Stimulated activated CD4-positive, alpha-beta T cell treated with anti-CD3 and anti-CD28 coated beads, Interleukin-1b, Interleukin-23, amount 100 ng/mL, for 24 hours (primary cell): Measurements from ENCODE around the gene ASCC3.
"Not testable (repeated sequence)": the region's sequence is repeated elsewhere in the genome, so short reads cannot be mapped to it uniquely, and the experiment has no call there.

Experiments used
- DNase-seq, 4 experiments: peaks; one replicate each; pipeline ENCODE4 v3.0.0-alpha.2; 2020; ENCODE audit warnings: low read depth in 4 of 4, low spot score in 1 of 4

Gene ASCC3

DNA sequence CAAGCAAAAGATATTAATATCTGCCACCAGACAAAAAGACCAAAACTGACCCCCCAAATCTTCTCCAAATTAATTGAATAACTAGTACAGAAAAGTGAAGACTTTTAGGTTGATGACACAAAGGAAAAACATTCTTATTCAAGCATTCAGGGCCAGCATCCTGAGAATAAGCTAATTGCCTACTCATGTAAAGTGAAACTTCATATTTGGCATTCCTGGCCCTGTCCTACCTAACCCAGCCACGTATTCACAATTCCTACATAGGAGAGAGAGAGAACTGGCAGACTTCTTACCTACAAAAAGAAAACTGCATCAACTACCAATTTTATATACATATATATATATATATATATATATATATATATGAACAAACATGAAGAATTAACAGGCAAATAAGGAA lies 4.9 kb upstream of the ASCC3 start:
- no peak for DNase-seq

- no peak for DNase-seq
These were observed 2.2 kb upstream of the ASCC3 start for GRCh38 chr6:100883347-100883746.

DNA sequence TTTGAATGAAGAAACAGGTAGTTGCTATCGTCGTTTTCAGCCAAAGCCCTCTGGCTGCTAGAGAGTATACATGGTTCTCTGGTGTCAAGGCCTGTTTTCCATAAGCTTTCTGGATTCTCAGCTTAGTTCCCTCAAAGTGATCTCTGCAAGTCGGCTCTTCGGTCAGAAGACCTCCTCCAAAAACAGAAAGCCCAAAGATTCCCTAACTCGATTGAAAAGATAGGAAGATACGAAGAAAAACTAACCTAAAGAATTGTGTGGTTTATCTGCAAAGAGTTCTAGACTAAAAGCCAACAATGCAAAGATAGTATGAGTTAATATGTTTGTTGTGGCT lies 545 bp upstream of the ASCC3 start:
- DNase-seq, result no peak

GRCh38 chr6:100880149-100880852 lies 828 bp downstream of the ASCC3 start:
- DNase-seq, result no peak

- no peak for DNase-seq
These were observed 1.8 kb downstream of the ASCC3 start for GRCh38 chr6:100879317-100879716.

- no peak for DNase-seq
These were observed 3.3 kb downstream of the ASCC3 start for GRCh38 chr6:100877851-100878250.

- no peak for DNase-seq
These were observed 4.9 kb downstream of the ASCC3 start for GRCh38 chr6:100876251-100876650.

DNA sequence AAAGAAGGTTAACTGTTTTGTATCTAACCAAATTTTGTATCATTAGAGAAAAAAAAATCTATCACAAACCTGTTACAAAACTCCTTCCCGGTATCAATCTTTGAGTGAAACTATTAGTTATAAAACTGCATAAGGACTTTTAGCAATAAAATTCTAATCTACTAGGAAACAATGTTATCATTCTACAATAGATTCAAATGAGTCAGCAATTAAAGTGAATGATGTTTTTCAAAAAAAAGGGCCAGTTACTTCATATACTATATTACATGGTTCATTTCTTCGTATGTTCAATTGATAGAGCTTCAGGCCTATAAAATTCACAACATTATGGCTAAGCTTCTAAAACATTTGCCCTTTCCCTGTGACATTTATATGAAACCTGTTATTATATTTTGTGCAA lies 15.6 kb downstream of the ASCC3 start:
- no peak for DNase-seq

GRCh38 chr6:100862063-100862462 lies 19.1 kb downstream of the ASCC3 start:
- DNase-seq, result no peak

- no peak for DNase-seq
These were observed 25.0 kb downstream of the ASCC3 start for GRCh38 chr6:100856146-100856545.

DNA sequence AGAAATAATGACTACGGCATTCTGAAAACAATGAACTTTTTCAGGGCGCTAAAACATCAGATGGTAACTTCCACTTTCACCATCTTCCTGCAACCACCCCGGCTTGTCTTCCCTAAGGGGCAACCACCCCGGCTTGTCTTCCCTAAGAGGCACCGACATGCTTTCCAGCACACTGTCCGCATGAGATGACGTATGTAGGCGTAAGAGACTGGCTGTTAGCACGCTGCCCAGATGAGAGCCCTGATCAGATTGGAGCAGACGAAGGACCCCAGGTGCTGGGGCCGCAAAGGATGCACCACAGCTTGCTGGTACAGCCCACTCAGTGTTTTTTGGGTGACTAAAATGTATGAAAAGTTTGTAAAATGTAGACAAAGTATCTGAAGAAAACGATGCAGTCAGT lies 29.3 kb downstream of the ASCC3 start:
- no peak for DNase-seq

GRCh38 chr6:100850174-100850573 lies 31.0 kb downstream of the ASCC3 start:
- no peak for DNase-seq

GRCh38 chr6:100846276-100846675 lies 34.9 kb downstream of the ASCC3 start:
- DNase-seq, result no peak

GRCh38 chr6:100845676-100846075 lies 35.5 kb downstream of the ASCC3 start:
- DNase-seq, result no peak

GRCh38 chr6:100839419-100839818 lies 41.7 kb downstream of the ASCC3 start:
- no peak for DNase-seq

- DNase-seq, result no peak
These were observed 43.1 kb downstream of the ASCC3 start for GRCh38 chr6:100838011-100838410.

DNA sequence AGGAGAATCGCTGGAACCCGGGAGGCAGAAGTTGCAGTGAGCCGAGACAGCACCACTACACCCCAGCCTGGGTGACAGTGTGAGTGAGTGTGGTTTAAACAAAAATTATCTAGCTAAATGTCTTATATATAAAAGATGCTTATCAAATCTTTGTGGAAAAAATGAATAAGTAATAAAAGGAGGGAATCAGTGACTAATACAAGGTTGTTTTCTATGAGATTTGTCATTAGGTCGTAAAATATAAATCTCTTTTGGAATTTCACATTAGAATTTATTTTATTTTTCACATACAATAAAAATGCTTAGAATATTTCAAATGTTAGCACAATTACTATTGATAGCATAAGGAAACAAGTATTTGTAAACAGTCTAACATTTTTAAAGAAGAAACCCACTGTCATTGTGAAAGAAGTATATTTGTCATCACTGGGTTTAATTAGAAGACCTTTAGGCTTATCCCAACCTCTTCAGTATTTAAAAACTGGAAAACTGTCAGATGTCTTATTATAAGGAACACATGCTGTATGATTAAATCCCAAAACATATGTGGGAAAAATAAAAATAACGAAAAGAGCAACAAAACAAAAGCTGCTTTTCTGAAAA lies 47.1 kb downstream of the ASCC3 start:
- DNase-seq, result no peak

GRCh38 chr6:100829077-100829595 lies 52.0 kb downstream of the ASCC3 start:
- not testable (repeated sequence) for DNase-seq

GRCh38 chr6:100823041-100823440 lies 58.1 kb downstream of the ASCC3 start:
- no peak for DNase-seq

GRCh38 chr6:100818066-100818465 lies 63.1 kb downstream of the ASCC3 start:
- no peak for DNase-seq

- no peak for DNase-seq
These were observed 71.1 kb downstream of the ASCC3 start for GRCh38 chr6:100810015-100810414.

DNA sequence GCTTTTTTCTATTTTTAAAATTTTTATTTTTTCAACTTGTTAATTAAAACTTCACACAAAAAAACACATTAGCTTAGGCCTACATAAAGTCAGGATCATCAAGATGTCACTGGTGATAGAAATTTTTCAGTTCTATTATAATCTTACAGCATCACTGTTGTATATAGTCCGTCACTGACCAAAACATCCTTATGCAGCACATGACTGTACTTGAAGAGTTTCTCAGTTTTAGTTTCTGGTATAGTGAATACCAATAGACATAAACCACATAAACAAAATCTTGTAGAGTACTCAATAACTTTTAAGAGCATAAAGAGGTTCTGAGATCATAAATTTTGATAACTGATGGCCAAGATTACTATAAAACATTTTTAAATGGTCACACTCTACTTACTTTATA lies 71.8 kb downstream of the ASCC3 start:
- DNase-seq, result no peak
